Left forelimb (tissue), 1 donor: ENCODE measurements around the gene ROMO1.
"Not testable (repeated sequence)": the region's sequence is repeated elsewhere in the genome, so short reads cannot be mapped to it uniquely, and the experiment has no call there.

ENCODE experiments used
- DNase-seq: peaks from one replicate; pipeline ENCODE4 v3.0.0-alpha.2; 2018; ENCODE audit warnings: low spot score

Gene ROMO1

GRCh38 chr20:35681960-35682359, 17.2 kb upstream of the ROMO1 start:
- DNase-seq, result no peak

- not testable (repeated sequence) for DNase-seq
Observed at GRCh38 chr20:35685368-35685767, 13.8 kb upstream of the ROMO1 start.

GRCh38 chr20:35686872-35687271, 12.3 kb upstream of the ROMO1 start:
- not testable (repeated sequence) for DNase-seq

- DNase-seq, result no peak
Observed at GRCh38 chr20:35690265-35690664, 8.9 kb upstream of the ROMO1 start.

GRCh38 chr20:35695245-35695749, 3.9 kb upstream of the ROMO1 start:
- no peak for DNase-seq

GRCh38 chr20:35695978-35696377, 3.2 kb upstream of the ROMO1 start:
- DNase-seq, result no peak

- DNase-seq, result no peak
Observed at GRCh38 chr20:35697696-35698297, 1.4 kb upstream of the ROMO1 start.

GRCh38 chr20:35698298-35699126, 693 bp upstream of the ROMO1 start:
- no peak for DNase-seq

- DNase-seq, result no peak
Observed at GRCh38 chr20:35699957-35700624, 886 bp downstream of the ROMO1 start.

GRCh38 chr20:35700625-35701148, 1.5 kb downstream of the ROMO1 start:
- DNase-seq, result no peak

GRCh38 chr20:35702051-35702823, 3.0 kb downstream of the ROMO1 start:
- DNase-seq, result no peak

- DNase-seq, result no peak
Observed at GRCh38 chr20:35702824-35703695, 3.9 kb downstream of the ROMO1 start.

- DNase-seq, result no peak
Observed at GRCh38 chr20:35704514-35705261, 5.5 kb downstream of the ROMO1 start.

GRCh38 chr20:35705894-35706293, 6.7 kb downstream of the ROMO1 start:
- DNase-seq, result not testable (repeated sequence)

GRCh38 chr20:35706591-35707529, 7.7 kb downstream of the ROMO1 start:
- not testable (repeated sequence) for DNase-seq

GRCh38 chr20:35708502-35708901, 9.3 kb downstream of the ROMO1 start:
- DNase-seq, result no peak

GRCh38 chr20:35709259-35709658, 10.1 kb downstream of the ROMO1 start:
- no peak for DNase-seq

GRCh38 chr20:35710039-35710438, 10.8 kb downstream of the ROMO1 start:
- no peak for DNase-seq
